Urothelium cell line (cell line): ENCODE data around the gene TRIM3.
A peak's percentile ranks its signal among the peaks of the same experiment; 100 is the strongest.

Experiments used
- DNase-seq: peaks from one replicate; pipeline ENCODE4 v3.0.0; 2011; ENCODE audit warnings: low spot score, mixed read lengths
- FAIRE-seq: peaks from 2 replicates; lab custom pipeline; 2011; peaks lifted over from hg19 to GRCh38; lab: Jason Lieb, UNC

The TRIM3 gene

DNA sequence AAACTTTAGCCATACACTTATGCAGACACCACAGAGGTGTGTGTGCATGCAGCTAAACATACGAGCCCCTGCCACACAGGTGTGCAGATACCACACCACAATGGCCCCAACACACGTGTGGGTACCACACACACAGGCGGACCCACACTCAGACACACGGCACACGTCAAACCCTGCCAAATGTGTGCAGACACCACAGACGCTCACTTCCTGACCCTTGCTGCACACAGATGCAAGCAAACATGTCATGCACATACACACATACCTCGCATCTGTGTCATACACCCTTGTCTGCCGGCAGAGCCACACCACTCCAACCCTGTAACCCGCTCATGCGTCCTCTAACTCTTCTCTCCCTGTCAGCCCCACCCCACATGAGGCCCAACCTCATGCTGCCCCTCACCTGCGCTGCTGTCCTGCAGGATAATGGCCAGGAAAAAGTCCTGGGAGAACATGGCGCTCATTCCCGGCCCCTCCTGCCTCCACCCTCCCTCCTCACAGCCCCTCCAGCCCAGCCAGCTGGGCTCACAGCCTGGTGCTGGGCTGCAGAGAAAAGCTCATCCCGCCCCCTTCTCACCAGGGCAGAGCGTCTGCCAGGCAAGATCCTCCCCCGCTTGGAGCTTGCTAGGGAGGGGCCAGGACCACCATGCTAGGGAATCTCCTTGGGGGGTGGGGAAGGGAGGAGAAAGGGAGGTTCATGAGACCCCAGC lies 69.2 kb downstream of the TRIM3 start:
- FAIRE-seq (peak; percentile 46), DNase-seq (no peak)

DNA sequence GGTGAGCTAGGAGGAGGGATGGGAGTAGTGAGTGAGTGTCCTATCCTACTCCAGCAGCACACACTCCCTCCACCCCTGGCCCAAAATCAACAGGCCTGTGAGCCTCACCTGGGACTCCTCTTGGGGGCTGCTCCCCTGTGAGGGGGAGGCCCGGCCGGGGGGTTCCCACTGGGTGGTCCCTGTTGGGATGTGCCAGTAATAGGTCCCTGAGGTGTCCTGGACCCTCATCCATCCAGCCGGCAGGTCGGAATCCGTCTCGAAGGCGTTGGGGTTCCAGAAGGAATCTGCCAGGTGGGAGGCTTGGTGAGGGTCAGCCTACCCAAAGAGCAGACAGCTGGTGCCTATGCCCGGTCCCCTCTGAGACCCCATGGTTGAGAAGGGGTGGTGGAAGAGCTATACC lies 70.2 kb downstream of the TRIM3 start:
- FAIRE-seq (no peak), DNase-seq (no peak)

DNA sequence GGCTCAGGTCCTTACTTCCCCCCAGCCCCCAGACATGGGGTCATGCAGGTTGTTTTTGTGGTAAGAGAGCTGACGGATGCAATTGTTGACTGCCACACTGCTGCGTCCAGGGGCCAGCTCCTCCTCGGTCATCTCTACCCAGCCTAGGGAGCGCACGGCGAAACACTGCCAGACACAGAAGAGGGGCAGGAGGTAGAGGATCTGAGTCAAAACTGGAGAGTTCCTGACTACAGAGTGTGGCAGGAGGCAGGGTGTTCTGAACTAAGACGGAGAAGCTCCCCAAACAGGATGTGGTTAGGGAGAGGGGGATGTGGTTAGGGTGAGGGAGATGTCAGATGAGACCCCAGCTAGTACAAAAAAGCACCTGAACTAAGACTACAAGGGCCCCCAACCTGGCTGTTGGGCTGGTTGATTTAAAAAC lies 71.2 kb downstream of the TRIM3 start:
- no peak for DNase-seq
- no peak for FAIRE-seq

DNA sequence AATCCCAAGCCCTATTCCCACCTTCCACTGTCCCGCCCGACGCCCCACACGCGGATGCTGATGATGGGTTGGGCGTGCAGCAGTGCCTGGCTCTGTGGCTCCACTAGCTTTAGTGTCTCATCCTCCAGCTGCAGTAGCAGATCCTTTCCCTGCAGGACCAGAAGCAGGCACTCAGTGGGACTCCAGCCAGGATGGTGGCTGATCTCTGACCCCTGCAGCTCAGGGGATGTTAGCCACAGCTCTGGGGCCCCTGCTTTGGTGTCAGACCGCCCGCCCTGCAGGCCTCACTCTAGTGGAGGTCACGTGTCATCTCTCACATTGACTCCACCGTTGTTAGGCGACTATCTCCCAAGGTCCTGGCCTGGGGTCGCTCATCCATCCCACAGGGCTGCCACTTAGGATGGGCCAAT lies 71.7 kb downstream of the TRIM3 start:
- no peak for FAIRE-seq
- no peak for DNase-seq

DNA sequence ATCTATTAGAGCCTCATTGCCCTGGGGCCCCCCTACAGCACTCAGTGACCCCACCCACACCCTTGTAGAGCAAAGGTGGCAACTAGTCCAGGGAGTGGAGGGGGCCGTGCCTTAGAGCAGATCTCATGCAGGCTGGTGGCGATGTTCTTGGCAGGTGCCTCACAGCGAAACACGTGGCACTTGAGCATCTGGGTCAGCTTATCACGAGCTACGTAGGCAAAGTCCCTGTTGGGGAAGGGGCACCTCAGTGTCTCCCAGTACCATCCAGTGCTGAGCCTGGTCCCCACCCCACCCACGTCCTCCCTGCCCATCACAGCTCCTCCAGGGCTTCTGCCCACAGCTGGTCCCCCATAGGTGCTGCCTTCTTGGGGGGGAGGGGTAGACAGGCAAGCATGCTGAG lies 72.3 kb downstream of the TRIM3 start:
- FAIRE-seq, result no peak
- no peak for DNase-seq

DNA sequence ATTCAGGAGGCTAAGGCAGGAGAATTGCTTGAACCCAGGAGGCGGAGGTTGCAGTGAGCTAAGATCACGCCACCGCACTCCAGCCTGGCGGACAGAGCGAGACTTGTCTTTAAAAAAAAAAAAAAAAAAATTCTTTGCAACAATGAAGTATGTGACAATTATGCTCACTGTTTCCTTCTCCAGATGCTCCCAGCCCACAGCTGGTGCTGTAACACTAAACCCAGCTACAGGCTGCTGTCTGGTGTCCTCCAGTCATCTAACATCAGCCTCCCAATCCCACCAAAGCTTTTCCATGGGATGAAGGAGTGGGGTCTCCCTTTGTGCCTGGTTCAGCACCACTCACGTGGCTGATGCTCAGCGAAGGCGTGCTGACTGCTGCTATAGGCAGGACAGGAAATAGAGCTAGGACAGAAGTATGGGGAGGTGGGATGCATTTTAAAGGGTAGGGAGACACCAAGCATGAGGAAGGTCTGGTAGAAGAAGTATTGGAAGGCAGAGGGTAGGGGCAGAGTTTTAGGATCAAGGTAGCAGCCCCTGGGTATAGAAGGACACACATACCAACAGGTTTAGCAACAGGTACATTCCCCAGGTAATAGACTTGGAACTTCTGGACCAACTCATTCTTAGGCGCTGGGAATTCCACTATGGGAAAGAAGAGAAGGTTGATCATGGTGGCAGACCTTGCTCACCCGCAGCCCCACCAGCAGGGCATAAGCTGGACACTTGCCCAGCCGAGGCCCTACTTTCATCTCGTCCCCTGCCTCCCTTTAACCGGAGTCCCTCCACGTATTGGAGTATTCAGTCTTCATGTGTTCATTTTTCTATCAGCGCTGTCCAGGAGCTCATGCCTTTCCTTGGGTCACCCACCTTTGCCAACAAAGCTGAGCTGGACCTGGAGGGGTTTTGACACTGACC lies 73.1 kb downstream of the TRIM3 start:
- no peak for DNase-seq
- FAIRE-seq, result no peak
